Tibial nerve (tissue), 4 donors: ENCODE data around the gene PDIA5. TPM values are rescaled to one million over a fixed set of nuclear protein-coding genes. Genes with fewer than 3 reads are reported as not detected.
A peak's percentile ranks its signal among the peaks of the same experiment; 100 is the strongest.

Experiments
- DNase-seq, 2 donors: peaks; one replicate each; pipeline ENCODE4 v3.0.0-alpha.2; 2019; ENCODE audit warnings: low spot score in 2 of 2
- H3K27ac ChIP-seq, 4 donors: fragments of 200-600 bp; sonication (generic) in 3 of 4; one replicate each; pipeline ENCODE4 v1.5.1; 2017 to 2019; ENCODE audit warnings: mild to moderate bottlenecking in 1 of 4
- H3K27me3 ChIP-seq, 2 donors: fragments of 200-600 bp; sonication (generic) in 1 of 2; one replicate each; pipeline versions ENCODE4 v1.5.1 to v1.6.0; 2017 to 2019
- H3K36me3 ChIP-seq, 3 donors: fragments of 200-600 bp; sonication (generic); one replicate each; pipeline ENCODE4 v1.5.1; 2018 to 2019
- H3K4me1 ChIP-seq, 4 donors: fragments of 200-600 bp; sonication (generic) in 3 of 4; one replicate each; pipeline ENCODE4 v1.5.1; 2017 to 2019
- H3K4me3 ChIP-seq, 4 donors: fragments of 200-600 bp; sonication (generic) in 3 of 4; one replicate each; pipeline ENCODE4 v1.5.1; 2017 to 2019; ENCODE audit warnings: mild to moderate bottlenecking in 1 of 4, moderate library complexity in 1 of 4
- H3K9me3 ChIP-seq, 4 donors: fragments of 200-600 bp; sonication (generic) in 3 of 4; one replicate each; pipeline ENCODE4 v1.5.1; 2017 to 2019
- EP300 ChIP-seq, 2 donors: sonication (generic); formaldehyde crosslinking; IDR thresholded peaks; one replicate each; pipeline ENCODE4 v1.6.1; 2017; ENCODE audit warnings: antibody characterized with exemption in 2 of 2, mild to moderate bottlenecking in 1 of 2
- POLR2A ChIP-seq, 2 donors: fragments of 450-650 bp; IDR thresholded peaks; one replicate each; pipeline ENCODE4 v1.6.1; 2017; ENCODE audit warnings: antibody characterized with exemption in 2 of 2, mild to moderate bottlenecking in 2 of 2, moderate library complexity in 2 of 2
- WGBS, 2 donors: methylation state at CpG; one replicate each; pipeline ENCODE4 v1.1.5; 2018; 5-methylcytosine and 5-hydroxymethylcytosine counted together
- total RNA-seq, 4 donors: library from RNA; depleted of rRNA; stranded (reverse); fragments of >200 nt; gene quantifications; one replicate each; pipeline ENCODE4 v1.1.0, GENCODE V29; 2016
- TF ChIP-seq, protein P1 (sequence below), 5 experiments: fragments of 200-600 bp in 3 of 5; fragments of 450-650 bp in 2 of 5; sonication (generic) in 3 of 5; IDR thresholded peaks; one replicate each; pipeline ENCODE4 v1.5.1; 2016 to 2019; ENCODE audit warnings: antibody characterized with exemption in 5 of 5, mild to moderate bottlenecking in 3 of 5, moderate library complexity in 2 of 5

The PDIA5 gene
- total RNA-seq, 4 donors from 2014 or later, result 18.3 to 41.0 (median 20.3) TPM

- H3K4me1 ChIP-seq, result peaks cover 0 to 73% (median 23%) of the 10 kb centered on the region in 4 donors
- no peak for DNase-seq
- TF ChIP-seq EP300 (IDR thresholded peaks at IDR 0.05) (no peak), POLR2A (IDR thresholded peaks at IDR 0.05) (no peak)
- TF ChIP-seq, protein P1, sequence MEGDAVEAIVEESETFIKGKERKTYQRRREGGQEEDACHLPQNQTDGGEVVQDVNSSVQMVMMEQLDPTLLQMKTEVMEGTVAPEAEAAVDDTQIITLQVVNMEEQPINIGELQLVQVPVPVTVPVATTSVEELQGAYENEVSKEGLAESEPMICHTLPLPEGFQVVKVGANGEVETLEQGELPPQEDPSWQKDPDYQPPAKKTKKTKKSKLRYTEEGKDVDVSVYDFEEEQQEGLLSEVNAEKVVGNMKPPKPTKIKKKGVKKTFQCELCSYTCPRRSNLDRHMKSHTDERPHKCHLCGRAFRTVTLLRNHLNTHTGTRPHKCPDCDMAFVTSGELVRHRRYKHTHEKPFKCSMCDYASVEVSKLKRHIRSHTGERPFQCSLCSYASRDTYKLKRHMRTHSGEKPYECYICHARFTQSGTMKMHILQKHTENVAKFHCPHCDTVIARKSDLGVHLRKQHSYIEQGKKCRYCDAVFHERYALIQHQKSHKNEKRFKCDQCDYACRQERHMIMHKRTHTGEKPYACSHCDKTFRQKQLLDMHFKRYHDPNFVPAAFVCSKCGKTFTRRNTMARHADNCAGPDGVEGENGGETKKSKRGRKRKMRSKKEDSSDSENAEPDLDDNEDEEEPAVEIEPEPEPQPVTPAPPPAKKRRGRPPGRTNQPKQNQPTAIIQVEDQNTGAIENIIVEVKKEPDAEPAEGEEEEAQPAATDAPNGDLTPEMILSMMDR (IDR thresholded peaks at IDR 0.05), result no peak
- no peak overlapping the region for H3K4me3 ChIP-seq
- H3K27ac ChIP-seq, result peak overlapping the region in 1 of 4 donors; percentile 20
- no peaks in the 10 kb centered on the region for H3K36me3 ChIP-seq
- H3K27me3 ChIP-seq, result no peaks in the 10 kb centered on the region
- H3K9me3 ChIP-seq, result no peaks in the 10 kb centered on the region
- WGBS, 2 donors, result 85 to 86% methylated on average over 7 of the region's 7 CpGs
These were observed 14.2 kb downstream of the PDIA5 start for GRCh38 chr3:123080864-123081562.

GRCh38 chr3:123081718-123082369, 15.0 kb downstream of the PDIA5 start:
- H3K4me3 ChIP-seq, result no peak overlapping the region
- no peaks in the 10 kb centered on the region for H3K27me3 ChIP-seq
- DNase-seq, result no peak
- TF ChIP-seq, protein P1 (IDR thresholded peaks at IDR 0.05), result no peak
- TF ChIP-seq EP300 (IDR thresholded peaks at IDR 0.05) (no peak), POLR2A (IDR thresholded peaks at IDR 0.05) (no peak)
- peak overlapping the region in 1 of 4 donors; percentile 20 for H3K27ac ChIP-seq
- H3K4me1 ChIP-seq, result peaks cover 0 to 72% (median 23%) of the 10 kb centered on the region in 4 donors
- H3K9me3 ChIP-seq, result no peaks in the 10 kb centered on the region
- WGBS, 2 donors, result 67 to 80% methylated on average over 8 of the region's 8 CpGs
- no peaks in the 10 kb centered on the region for H3K36me3 ChIP-seq

GRCh38 chr3:123082370-123083065, 15.7 kb downstream of the PDIA5 start:
- Histone ChIP-seq H3K27ac (peak overlapping the region in 1 of 4 donors; percentile 61), H3K27me3 (no peaks in the 10 kb centered on the region), H3K9me3 (no peaks in the 10 kb centered on the region), H3K4me3 (no peak overlapping the region), H3K4me1 (peaks cover 0 to 69% (median 20%) of the 10 kb centered on the region in 4 donors), H3K36me3 (no peaks in the 10 kb centered on the region)
- no peak for DNase-seq
- WGBS, 2 donors, result 77 to 80% methylated on average over 10 of the region's 10 CpGs
- TF ChIP-seq EP300 (IDR thresholded peaks at IDR 0.05) (peak in 1 of 2 donors; percentile 75), POLR2A (IDR thresholded peaks at IDR 0.05) (no peak)

GRCh38 chr3:123083383-123084124, 16.7 kb downstream of the PDIA5 start:
- no peaks in the 10 kb centered on the region for H3K27me3 ChIP-seq
- DNase-seq, result no peak
- peaks cover 0 to 70% (median 20%) of the 10 kb centered on the region in 4 donors for H3K4me1 ChIP-seq
- no peaks in the 10 kb centered on the region for H3K36me3 ChIP-seq
- WGBS, 2 donors, result 32 to 33% methylated on average over 8 of the region's 8 CpGs
- no peak overlapping the region for H3K4me3 ChIP-seq
- H3K27ac ChIP-seq, result peak overlapping the region in 1 of 4 donors; percentile 61
- H3K9me3 ChIP-seq, result no peaks in the 10 kb centered on the region
- TF ChIP-seq POLR2A (IDR thresholded peaks at IDR 0.05), result no peak
- peak in 1 of 2 donors; percentile 19 for TF ChIP-seq EP300 (IDR thresholded peaks at IDR 0.05)

- Histone ChIP-seq H3K4me1 (peaks cover 0 to 73% (median 20%) of the 10 kb centered on the region in 4 donors), H3K9me3 (no peaks in the 10 kb centered on the region), H3K36me3 (no peaks in the 10 kb centered on the region), H3K27me3 (no peaks in the 10 kb centered on the region), H3K4me3 (no peak overlapping the region), H3K27ac (peak overlapping the region in 1 of 4 donors; percentile 61)
- TF ChIP-seq POLR2A (IDR thresholded peaks at IDR 0.05) (no peak), EP300 (IDR thresholded peaks at IDR 0.05) (no peak)
- TF ChIP-seq, protein P1 (IDR thresholded peaks at IDR 0.05), result no peak
- 42 to 52% methylated on average over 6 of the region's 6 CpGs for WGBS, 2 donors
- no peak for DNase-seq
These were observed 17.4 kb downstream of the PDIA5 start for GRCh38 chr3:123084192-123084591.
